ENCODE data around the gene NID1.
"Not testable (repeated sequence)": the region's sequence is repeated elsewhere in the genome, so short reads cannot be mapped to it uniquely, and the experiment has no call there.

Gene NID1

GRCh38 chr1:235999259-235999925 lies 65.5 kb downstream of the NID1 start:
- DNase-seq (ENCODE audit: low read depth) = no peak

GRCh38 chr1:235998812-235999211 lies 66.1 kb downstream of the NID1 start:
- peak; percentile 15 for DNase-seq (ENCODE audit: low read depth)

- DNase-seq (ENCODE audit: low read depth) = no peak
Observed at GRCh38 chr1:235997931-235998330, 67.0 kb downstream of the NID1 start.

- DNase-seq (ENCODE audit: low read depth) = no peak
Observed at GRCh38 chr1:235997049-235997448, 67.8 kb downstream of the NID1 start.

- DNase-seq (ENCODE audit: low read depth) = no peak
Observed at GRCh38 chr1:235996048-235996785, 68.7 kb downstream of the NID1 start.

GRCh38 chr1:235995511-235995910 lies 69.4 kb downstream of the NID1 start:
- no peak for DNase-seq (ENCODE audit: low read depth)

- DNase-seq (ENCODE audit: low read depth) = no peak
Observed at GRCh38 chr1:235993652-235994051, 71.2 kb downstream of the NID1 start.

GRCh38 chr1:235992868-235993267 lies 72.0 kb downstream of the NID1 start:
- no peak for DNase-seq (ENCODE audit: low read depth)

- no peak for DNase-seq (ENCODE audit: low read depth)
Observed at GRCh38 chr1:235992346-235992745, 72.5 kb downstream of the NID1 start.

GRCh38 chr1:235990330-235990795 lies 74.5 kb downstream of the NID1 start:
- no peak for DNase-seq (ENCODE audit: low read depth)

GRCh38 chr1:235989105-235989504 lies 75.8 kb downstream of the NID1 start:
- DNase-seq (ENCODE audit: low read depth) = no peak

- DNase-seq (ENCODE audit: low read depth) = no peak
Observed at GRCh38 chr1:235986869-235987268, 78.0 kb downstream of the NID1 start.

- DNase-seq (ENCODE audit: low read depth) = no peak
Observed at GRCh38 chr1:235984041-235984825, 80.7 kb downstream of the NID1 start.

GRCh38 chr1:235980976-235981375 lies 83.9 kb downstream of the NID1 start:
- DNase-seq (ENCODE audit: low read depth) = no peak

GRCh38 chr1:235979716-235980333 lies 85.1 kb downstream of the NID1 start:
- DNase-seq (ENCODE audit: low read depth) = no peak

GRCh38 chr1:235979176-235979575 lies 85.7 kb downstream of the NID1 start:
- DNase-seq (ENCODE audit: low read depth) = no peak

GRCh38 chr1:235976490-235976889 lies 88.4 kb downstream of the NID1 start:
- DNase-seq (ENCODE audit: low read depth) = no peak

GRCh38 chr1:235974616-235975015 lies 90.3 kb downstream of the NID1 start:
- DNase-seq (ENCODE audit: low read depth) = no peak

- not testable (repeated sequence) for DNase-seq (ENCODE audit: low read depth)
Observed at GRCh38 chr1:235972691-235973090, 92.2 kb downstream of the NID1 start.

GRCh38 chr1:235972311-235972689 lies 92.6 kb downstream of the NID1 start:
- DNase-seq (ENCODE audit: low read depth) = peak; percentile 14

GRCh38 chr1:235971571-235972310 lies 93.1 kb downstream of the NID1 start:
- peak; percentile 73 for DNase-seq (ENCODE audit: low read depth)

- DNase-seq (ENCODE audit: low read depth) = no peak
Observed at GRCh38 chr1:235971020-235971419, 93.9 kb downstream of the NID1 start.
